Breast epithelium (tissue), 3 donors: ENCODE results near the gene BEX4.

ENCODE experiments used
- POLR2A ChIP-seq: fragments of 450-650 bp; IDR thresholded peaks from one replicate; pipeline ENCODE4 v1.6.1; 2016; ENCODE audit warnings: antibody characterized with exemption, mild to moderate bottlenecking, moderate library complexity
- POLR2AphosphoS5 ChIP-seq, 3 donors: sonication (generic); formaldehyde crosslinking; IDR thresholded peaks; one replicate each; pipeline ENCODE4 v1.6.1; 2017; ENCODE audit warnings: antibody characterized with exemption in 3 of 3
- TF ChIP-seq, protein P1 (sequence below), 3 donors: fragments of 450-650 bp; IDR thresholded peaks; one replicate each; pipeline ENCODE4 v1.5.1; 2016 to 2017; ENCODE audit warnings: antibody characterized with exemption in 3 of 3, mild to moderate bottlenecking in 3 of 3, moderate library complexity in 3 of 3

DNA sequence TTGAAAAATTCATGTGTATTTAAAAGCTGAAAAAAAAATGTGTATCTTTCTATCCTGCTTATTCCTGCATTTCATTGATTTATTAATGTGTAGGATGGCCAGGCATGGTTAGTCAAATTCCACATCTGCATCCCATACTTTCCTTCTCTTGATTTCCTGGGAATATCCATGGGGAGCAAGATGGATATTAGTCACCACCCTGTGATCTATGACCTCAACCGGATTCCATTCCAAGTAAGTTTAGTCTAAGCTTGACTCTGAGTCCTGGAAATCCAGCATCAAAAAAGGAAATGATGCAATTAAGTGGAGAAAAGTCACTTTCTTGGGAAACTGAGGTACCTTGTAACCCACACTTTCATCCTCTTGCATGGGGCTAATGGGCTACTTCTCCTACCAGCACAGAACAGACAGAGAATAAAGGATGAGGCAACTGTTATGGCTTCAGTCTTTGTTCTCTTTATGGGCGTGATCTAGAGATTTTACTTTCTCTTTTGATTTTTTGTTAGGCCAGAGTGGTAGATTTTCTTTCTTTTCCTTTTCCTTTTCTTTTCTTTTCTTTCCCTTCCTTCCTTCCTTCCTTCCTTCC, 17.1 kb upstream of the BEX4 start:
- no peak for TF ChIP-seq POLR2A
- TF ChIP-seq, protein P1, sequence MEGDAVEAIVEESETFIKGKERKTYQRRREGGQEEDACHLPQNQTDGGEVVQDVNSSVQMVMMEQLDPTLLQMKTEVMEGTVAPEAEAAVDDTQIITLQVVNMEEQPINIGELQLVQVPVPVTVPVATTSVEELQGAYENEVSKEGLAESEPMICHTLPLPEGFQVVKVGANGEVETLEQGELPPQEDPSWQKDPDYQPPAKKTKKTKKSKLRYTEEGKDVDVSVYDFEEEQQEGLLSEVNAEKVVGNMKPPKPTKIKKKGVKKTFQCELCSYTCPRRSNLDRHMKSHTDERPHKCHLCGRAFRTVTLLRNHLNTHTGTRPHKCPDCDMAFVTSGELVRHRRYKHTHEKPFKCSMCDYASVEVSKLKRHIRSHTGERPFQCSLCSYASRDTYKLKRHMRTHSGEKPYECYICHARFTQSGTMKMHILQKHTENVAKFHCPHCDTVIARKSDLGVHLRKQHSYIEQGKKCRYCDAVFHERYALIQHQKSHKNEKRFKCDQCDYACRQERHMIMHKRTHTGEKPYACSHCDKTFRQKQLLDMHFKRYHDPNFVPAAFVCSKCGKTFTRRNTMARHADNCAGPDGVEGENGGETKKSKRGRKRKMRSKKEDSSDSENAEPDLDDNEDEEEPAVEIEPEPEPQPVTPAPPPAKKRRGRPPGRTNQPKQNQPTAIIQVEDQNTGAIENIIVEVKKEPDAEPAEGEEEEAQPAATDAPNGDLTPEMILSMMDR (IDR thresholded peaks at IDR 0.05) = no peak
- TF ChIP-seq POLR2AphosphoS5 (IDR thresholded peaks at IDR 0.05) = no peak
